Liver (tissue), 9 donors: ENCODE results near the gene CERKL. TPM values are rescaled to one million over a fixed set of nuclear protein-coding genes. Genes with fewer than 3 reads are reported as not detected.

Experiments used
- DNase-seq: peaks from one replicate; pipeline ENCODE4 v3.0.0-alpha.2; 2017; ENCODE audit warnings: low spot score
- H3K27ac ChIP-seq, 2 donors: one replicate each; pipeline ENCODE4 v1.7.0; 2013; ENCODE audit warnings: inconsistent platforms in 2 of 2, low read length in 2 of 2, control low read depth in 1 of 2, low read depth in 1 of 2, mild to moderate bottlenecking in 1 of 2
- H3K27me3 ChIP-seq, 4 donors: one replicate each; pipeline versions ENCODE4 v1.6.1 to v1.7.0; 2013; ENCODE audit warnings: low read length in 3 of 4, inconsistent platforms in 1 of 4, mild to moderate bottlenecking in 1 of 4, moderate library complexity in 1 of 4; ENCODE audit not compliant: control insufficient read depth in 4 of 4, insufficient read depth in 4 of 4
- H3K36me3 ChIP-seq, 4 donors: one replicate each; pipeline versions ENCODE4 v1.6.1 to v1.7.0; 2013; ENCODE audit warnings: low read length in 3 of 4, mild to moderate bottlenecking in 3 of 4, low read depth in 1 of 4, moderate library complexity in 1 of 4; ENCODE audit not compliant: control insufficient read depth in 4 of 4, insufficient read depth in 3 of 4
- H3K4me1 ChIP-seq, 4 donors: one replicate each; pipeline versions ENCODE4 v1.6.1 to v1.7.0; 2013; ENCODE audit warnings: low read length in 3 of 4, mild to moderate bottlenecking in 3 of 4, moderate library complexity in 1 of 4; ENCODE audit not compliant: control insufficient read depth in 4 of 4, insufficient read depth in 4 of 4
- H3K4me3 ChIP-seq, 3 donors: one replicate each; pipeline versions ENCODE4 v1.6.1 to v1.7.0; 2013; ENCODE audit warnings: low read length in 3 of 3, control low read depth in 1 of 3, low read depth in 1 of 3, mild to moderate bottlenecking in 1 of 3
- H3K9ac ChIP-seq, 2 donors: one replicate each; pipeline ENCODE4 v1.7.0; 2013; ENCODE audit warnings: low read length in 2 of 2, mild to moderate bottlenecking in 2 of 2, moderate library complexity in 2 of 2, control low read depth in 1 of 2, low read depth in 1 of 2
- H3K9me3 ChIP-seq, 4 donors: one replicate each; pipeline versions ENCODE4 v1.6.1 to v1.7.0; 2013; ENCODE audit warnings: low read length in 3 of 4; ENCODE audit not compliant: control insufficient read depth in 4 of 4
- EGR1 ChIP-seq, 2 donors: IDR thresholded peaks; 2 replicates each; pipeline ENCODE4 v1.6.1; 2016 to 2018; ENCODE audit warnings: antibody characterized with exemption in 2 of 2, low read depth in 2 of 2
- FOXA1 ChIP-seq: IDR thresholded peaks from 2 replicates; pipeline ENCODE4 v1.6.1; 2016; ENCODE audit warnings: antibody characterized with exemption
- FOXA2 ChIP-seq: IDR thresholded peaks from 2 replicates; pipeline ENCODE4 v1.6.1; 2016; ENCODE audit warnings: antibody characterized with exemption
- GABPA ChIP-seq, 2 donors: IDR thresholded peaks in 1 of 2; conservative IDR thresholded peaks in 1 of 2; 2 replicates each; pipeline ENCODE4 v1.6.1; 2016; ENCODE audit warnings: antibody characterized with exemption in 2 of 2, mild to moderate bottlenecking in 1 of 2, moderate library complexity in 1 of 2
- HNF4G ChIP-seq: IDR thresholded peaks from 2 replicates; pipeline ENCODE4 v1.6.1; 2016; ENCODE audit warnings: antibody characterized with exemption
- JUND ChIP-seq, 2 donors: IDR thresholded peaks; 2 replicates each; pipeline ENCODE4 v1.6.1; 2016; ENCODE audit warnings: antibody characterized with exemption in 2 of 2
- NR2F2 ChIP-seq: IDR thresholded peaks from 2 replicates; pipeline ENCODE4 v1.6.1; 2016; ENCODE audit warnings: antibody characterized with exemption
- RAD21 ChIP-seq, 2 donors: IDR thresholded peaks; 2 replicates each; pipeline ENCODE4 v1.6.1; 2016; ENCODE audit warnings: antibody characterized with exemption in 2 of 2, mild to moderate bottlenecking in 2 of 2
- RXRA ChIP-seq, 2 donors: IDR thresholded peaks; 2 replicates each; pipeline ENCODE4 v1.6.1; 2017 to 2018; ENCODE audit warnings: antibody characterized with exemption in 2 of 2, mild to moderate bottlenecking in 1 of 2
- SP1 ChIP-seq: IDR thresholded peaks from 2 replicates; pipeline ENCODE4 v1.6.1; 2018; ENCODE audit warnings: antibody characterized with exemption, mild to moderate bottlenecking
- TAF1 ChIP-seq: conservative IDR thresholded peaks from 2 replicates; pipeline ENCODE4 v1.6.1; 2016; ENCODE audit warnings: antibody characterized with exemption, mild to moderate bottlenecking
- YY1 ChIP-seq: IDR thresholded peaks from 2 replicates; pipeline ENCODE4 v1.6.1; 2016; ENCODE audit warnings: antibody characterized with exemption, mild to moderate bottlenecking
- WGBS: extraction: QIAGEN DNeasy Blood & Tissue Kit; methylation state at CpG from one replicate; pipeline ENCODE4 v1.1.7; 2013; 5-methylcytosine and 5-hydroxymethylcytosine counted together
- polyA plus RNA-seq, 2 donors: library from polyadenylated mRNA; stranded (reverse) in 1 of 2; unstranded in 1 of 2; fragments of 200-250 nt in 1 of 2; fragments of >200 nt in 1 of 2; fragmentation: Nextera tagmentation in 1 of 2; extraction: Ambion mirVana in 1 of 2; gene quantifications; one replicate each; pipeline versions ENCODE4 v1.2.1 to v1.2.3, GENCODE V29; 2013 to 2015
- total RNA-seq, 2 donors: library from RNA; depleted of rRNA; stranded (reverse); fragments of >200 nt; gene quantifications; one replicate each; pipeline ENCODE4 v1.2.3, GENCODE V29; 2014
- TF ChIP-seq, protein P1 (sequence below): IDR thresholded peaks from 2 replicates; pipeline ENCODE4 v1.6.1; 2016; ENCODE audit warnings: antibody characterized with exemption
- TF ChIP-seq, protein P2 (sequence below): fragments of 150-350 bp; IDR thresholded peaks from 2 replicates; pipeline ENCODE4 v1.5.1; 2017; ENCODE audit warnings: improper control_type of control experiment, low read depth, low read length; ENCODE audit not compliant: missing input control
- TF ChIP-seq, protein P3 (sequence below): IDR thresholded peaks from 2 replicates; pipeline ENCODE4 v1.6.1; 2016; ENCODE audit warnings: antibody characterized with exemption
- TF ChIP-seq, protein P4 (sequence below): IDR thresholded peaks from 2 replicates; pipeline ENCODE4 v1.6.1; 2016; ENCODE audit warnings: antibody characterized with exemption, mild to moderate bottlenecking
- TF ChIP-seq, protein P5 (sequence below): IDR thresholded peaks from 2 replicates; pipeline ENCODE4 v1.6.1; 2016; ENCODE audit warnings: antibody characterized with exemption
- donor health status: healthy.
- donor health status: healthy.
- donor health status: healthy.
- donor health status: healthy.
- donor health status: healthy.

Gene CERKL
- total and polyA plus RNA-seq, 4 donors = 0.50 to 0.79 TPM; not detected in 2

DNA sequence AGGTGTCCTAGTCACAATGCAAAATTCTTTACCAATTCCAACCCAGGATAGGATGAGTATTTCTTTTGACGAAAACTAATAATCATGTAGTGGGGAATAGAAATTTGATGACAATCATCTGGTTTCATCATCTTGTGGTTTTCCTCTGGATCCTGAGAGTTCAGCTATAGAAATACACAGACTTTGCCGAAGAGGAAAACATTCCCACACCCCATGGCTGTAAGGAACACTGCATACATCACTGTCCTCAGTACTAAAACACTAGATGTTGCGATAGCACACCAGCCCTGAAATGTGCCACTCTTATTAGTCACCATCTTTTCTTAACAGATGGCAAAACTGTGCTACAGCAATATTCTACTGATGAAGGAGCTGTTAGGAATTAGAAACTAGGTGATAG lies 29.4 kb downstream of the CERKL start:
- TF ChIP-seq TAF1 (no peak), JUND (IDR thresholded peaks at IDR 0.05) (no peak), EGR1 (IDR thresholded peaks at IDR 0.05; ENCODE audit: low read depth in 2 of 2) (no peak), YY1 (no peak), HNF4G (no peak), RAD21 (IDR thresholded peaks at IDR 0.05) (no peak), GABPA (IDR thresholded peaks at IDR 0.05 in 1 of 2, conservative IDR thresholded peaks at IDR 0.05 in 1 of 2) (no peak), NR2F2 (no peak), SP1 (no peak), FOXA2 (no peak), RXRA (IDR thresholded peaks at IDR 0.05) (no peak)
- TF ChIP-seq, protein P1, sequence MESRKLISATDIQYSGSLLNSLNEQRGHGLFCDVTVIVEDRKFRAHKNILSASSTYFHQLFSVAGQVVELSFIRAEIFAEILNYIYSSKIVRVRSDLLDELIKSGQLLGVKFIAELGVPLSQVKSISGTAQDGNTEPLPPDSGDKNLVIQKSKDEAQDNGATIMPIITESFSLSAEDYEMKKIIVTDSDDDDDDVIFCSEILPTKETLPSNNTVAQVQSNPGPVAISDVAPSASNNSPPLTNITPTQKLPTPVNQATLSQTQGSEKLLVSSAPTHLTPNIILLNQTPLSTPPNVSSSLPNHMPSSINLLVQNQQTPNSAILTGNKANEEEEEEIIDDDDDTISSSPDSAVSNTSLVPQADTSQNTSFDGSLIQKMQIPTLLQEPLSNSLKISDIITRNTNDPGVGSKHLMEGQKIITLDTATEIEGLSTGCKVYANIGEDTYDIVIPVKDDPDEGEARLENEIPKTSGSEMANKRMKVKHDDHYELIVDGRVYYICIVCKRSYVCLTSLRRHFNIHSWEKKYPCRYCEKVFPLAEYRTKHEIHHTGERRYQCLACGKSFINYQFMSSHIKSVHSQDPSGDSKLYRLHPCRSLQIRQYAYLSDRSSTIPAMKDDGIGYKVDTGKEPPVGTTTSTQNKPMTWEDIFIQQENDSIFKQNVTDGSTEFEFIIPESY = no peak
- TF ChIP-seq, protein P2, sequence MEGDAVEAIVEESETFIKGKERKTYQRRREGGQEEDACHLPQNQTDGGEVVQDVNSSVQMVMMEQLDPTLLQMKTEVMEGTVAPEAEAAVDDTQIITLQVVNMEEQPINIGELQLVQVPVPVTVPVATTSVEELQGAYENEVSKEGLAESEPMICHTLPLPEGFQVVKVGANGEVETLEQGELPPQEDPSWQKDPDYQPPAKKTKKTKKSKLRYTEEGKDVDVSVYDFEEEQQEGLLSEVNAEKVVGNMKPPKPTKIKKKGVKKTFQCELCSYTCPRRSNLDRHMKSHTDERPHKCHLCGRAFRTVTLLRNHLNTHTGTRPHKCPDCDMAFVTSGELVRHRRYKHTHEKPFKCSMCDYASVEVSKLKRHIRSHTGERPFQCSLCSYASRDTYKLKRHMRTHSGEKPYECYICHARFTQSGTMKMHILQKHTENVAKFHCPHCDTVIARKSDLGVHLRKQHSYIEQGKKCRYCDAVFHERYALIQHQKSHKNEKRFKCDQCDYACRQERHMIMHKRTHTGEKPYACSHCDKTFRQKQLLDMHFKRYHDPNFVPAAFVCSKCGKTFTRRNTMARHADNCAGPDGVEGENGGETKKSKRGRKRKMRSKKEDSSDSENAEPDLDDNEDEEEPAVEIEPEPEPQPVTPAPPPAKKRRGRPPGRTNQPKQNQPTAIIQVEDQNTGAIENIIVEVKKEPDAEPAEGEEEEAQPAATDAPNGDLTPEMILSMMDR = no peak
- TF ChIP-seq, protein P3, sequence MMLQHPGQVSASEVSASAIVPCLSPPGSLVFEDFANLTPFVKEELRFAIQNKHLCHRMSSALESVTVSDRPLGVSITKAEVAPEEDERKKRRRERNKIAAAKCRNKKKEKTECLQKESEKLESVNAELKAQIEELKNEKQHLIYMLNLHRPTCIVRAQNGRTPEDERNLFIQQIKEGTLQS = no peak
- TF ChIP-seq, protein P4, sequence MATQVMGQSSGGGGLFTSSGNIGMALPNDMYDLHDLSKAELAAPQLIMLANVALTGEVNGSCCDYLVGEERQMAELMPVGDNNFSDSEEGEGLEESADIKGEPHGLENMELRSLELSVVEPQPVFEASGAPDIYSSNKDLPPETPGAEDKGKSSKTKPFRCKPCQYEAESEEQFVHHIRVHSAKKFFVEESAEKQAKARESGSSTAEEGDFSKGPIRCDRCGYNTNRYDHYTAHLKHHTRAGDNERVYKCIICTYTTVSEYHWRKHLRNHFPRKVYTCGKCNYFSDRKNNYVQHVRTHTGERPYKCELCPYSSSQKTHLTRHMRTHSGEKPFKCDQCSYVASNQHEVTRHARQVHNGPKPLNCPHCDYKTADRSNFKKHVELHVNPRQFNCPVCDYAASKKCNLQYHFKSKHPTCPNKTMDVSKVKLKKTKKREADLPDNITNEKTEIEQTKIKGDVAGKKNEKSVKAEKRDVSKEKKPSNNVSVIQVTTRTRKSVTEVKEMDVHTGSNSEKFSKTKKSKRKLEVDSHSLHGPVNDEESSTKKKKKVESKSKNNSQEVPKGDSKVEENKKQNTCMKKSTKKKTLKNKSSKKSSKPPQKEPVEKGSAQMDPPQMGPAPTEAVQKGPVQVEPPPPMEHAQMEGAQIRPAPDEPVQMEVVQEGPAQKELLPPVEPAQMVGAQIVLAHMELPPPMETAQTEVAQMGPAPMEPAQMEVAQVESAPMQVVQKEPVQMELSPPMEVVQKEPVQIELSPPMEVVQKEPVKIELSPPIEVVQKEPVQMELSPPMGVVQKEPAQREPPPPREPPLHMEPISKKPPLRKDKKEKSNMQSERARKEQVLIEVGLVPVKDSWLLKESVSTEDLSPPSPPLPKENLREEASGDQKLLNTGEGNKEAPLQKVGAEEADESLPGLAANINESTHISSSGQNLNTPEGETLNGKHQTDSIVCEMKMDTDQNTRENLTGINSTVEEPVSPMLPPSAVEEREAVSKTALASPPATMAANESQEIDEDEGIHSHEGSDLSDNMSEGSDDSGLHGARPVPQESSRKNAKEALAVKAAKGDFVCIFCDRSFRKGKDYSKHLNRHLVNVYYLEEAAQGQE = no peak
- TF ChIP-seq, protein P5, sequence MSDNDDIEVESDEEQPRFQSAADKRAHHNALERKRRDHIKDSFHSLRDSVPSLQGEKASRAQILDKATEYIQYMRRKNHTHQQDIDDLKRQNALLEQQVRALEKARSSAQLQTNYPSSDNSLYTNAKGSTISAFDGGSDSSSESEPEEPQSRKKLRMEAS = no peak
- Histone ChIP-seq H3K36me3 (no peaks in the 10 kb centered on the region), H3K27ac (no peak overlapping the region), H3K4me3 (no peak overlapping the region), H3K9ac (no peak overlapping the region), H3K27me3 (peaks cover 0 to 4% (median 0%) of the 10 kb centered on the region in 4 donors), H3K9me3 (no peaks in the 10 kb centered on the region), H3K4me1 (no peaks in the 10 kb centered on the region)
- WGBS = 85% methylated on average over 3 of the region's 3 CpGs
- DNase-seq = no peak

DNA sequence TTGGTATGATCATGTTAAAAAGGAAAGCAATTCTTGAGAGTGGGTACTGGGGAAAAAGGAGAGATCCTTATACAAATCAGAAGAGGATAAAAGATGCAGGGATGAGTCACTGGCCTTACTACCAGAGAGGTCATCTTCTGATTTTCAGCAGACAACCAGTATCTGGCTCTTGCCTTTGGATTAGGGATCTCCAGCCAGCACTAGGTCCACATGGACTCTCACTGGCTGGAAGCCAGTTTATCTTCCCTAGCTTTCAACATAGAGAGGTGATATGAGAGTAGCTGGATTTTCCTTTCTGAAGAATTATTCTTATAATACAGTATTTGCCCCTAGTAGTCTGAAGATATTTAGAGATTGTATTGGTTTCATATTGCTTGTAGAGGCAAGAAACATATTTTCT lies 30.2 kb downstream of the CERKL start:
- H3K4me1 ChIP-seq = no peaks in the 10 kb centered on the region
- no peak for DNase-seq
- TF ChIP-seq FOXA1 (no peak), SP1 (no peak), HNF4G (no peak), GABPA (IDR thresholded peaks at IDR 0.05 in 1 of 2, conservative IDR thresholded peaks at IDR 0.05 in 1 of 2) (no peak), RAD21 (IDR thresholded peaks at IDR 0.05) (no peak), FOXA2 (no peak)
- TF ChIP-seq, protein P5 = no peak
- TF ChIP-seq, protein P1 = no peak
- TF ChIP-seq, protein P3 = no peak
- TF ChIP-seq, protein P4 = no peak

More for the DNA sequence above, 30.2 kb downstream of the CERKL start:
- peaks cover 0 to 4% (median 0%) of the 10 kb centered on the region in 4 donors for H3K27me3 ChIP-seq
- no peaks in the 10 kb centered on the region for H3K36me3 ChIP-seq
- no peak overlapping the region for H3K27ac ChIP-seq
- H3K9ac ChIP-seq = no peak overlapping the region
- no peak overlapping the region for H3K4me3 ChIP-seq
- no peaks in the 10 kb centered on the region for H3K9me3 ChIP-seq
